H7 (cell line): ENCODE measurements around the gene JPH3. TPM values are rescaled to one million over a fixed set of nuclear protein-coding genes. Genes with fewer than 3 reads are reported as not detected.

Experiments used
- DNase-seq: peaks from one replicate; pipeline ENCODE4 v3.0.0; 2012
- H3K27me3 ChIP-seq: 2 replicates; pipeline ENCODE4 v1.6.0; 2011; ENCODE audit warnings: mild to moderate bottlenecking, low read length; ENCODE audit not compliant: control insufficient read depth, insufficient read depth
- H3K36me3 ChIP-seq: replicated peaks from 2 replicates; pipeline ENCODE4 v1.5.1; 2011; ENCODE audit warnings: low read length; ENCODE audit not compliant: control insufficient read depth, insufficient read depth
- H3K4me3 ChIP-seq: 2 replicates; pipeline ENCODE4 v1.5.1; 2011; ENCODE audit warnings: low read depth, mild to moderate bottlenecking, control low read depth, low read length, moderate library complexity; ENCODE audit not compliant: insufficient read depth
- total RNA-seq: library from RNA; depleted of rRNA; stranded (reverse); fragments of >200 nt; shearing (Covaris generic); gene quantifications from 2 replicates; pipeline ENCODE4 v1.2.3, GENCODE V29; 2014

JPH3 gene
- total RNA-seq, 1 experiment from 2014 or later, result 24.0 TPM

DNA sequence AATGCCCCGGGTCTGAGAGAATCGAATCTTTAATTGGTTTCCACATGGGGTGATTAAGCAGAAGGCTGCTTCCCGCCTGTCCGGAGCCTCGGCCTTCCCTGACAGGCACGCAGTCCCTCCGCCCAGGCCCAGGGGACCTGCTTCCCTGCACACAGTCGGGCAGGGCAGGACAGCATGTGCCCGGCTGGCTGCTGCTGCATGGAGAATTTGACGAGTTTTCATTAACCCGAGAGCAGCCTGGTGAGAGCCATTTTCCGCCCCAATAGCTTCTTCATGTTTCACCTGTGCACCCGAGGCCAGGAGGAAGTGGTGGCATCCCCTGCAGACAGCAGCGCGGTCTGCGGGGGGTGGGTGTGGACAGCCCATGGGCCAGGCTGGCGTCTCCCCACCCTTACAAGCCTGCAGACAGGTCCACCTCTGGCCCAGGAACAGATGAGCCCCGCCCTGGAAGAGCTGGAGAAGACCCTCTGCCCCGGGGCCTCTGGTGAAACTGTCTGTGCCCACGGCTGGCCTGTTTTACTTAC is 96.4 kb downstream of the JPH3 start:
- DNase-seq, result no peak
- H3K36me3 ChIP-seq, result peaks cover 21% of the 10 kb centered on the region
- H3K27me3 ChIP-seq, result no peaks in the 10 kb centered on the region
- H3K4me3 ChIP-seq, result no peak overlapping the region

DNA sequence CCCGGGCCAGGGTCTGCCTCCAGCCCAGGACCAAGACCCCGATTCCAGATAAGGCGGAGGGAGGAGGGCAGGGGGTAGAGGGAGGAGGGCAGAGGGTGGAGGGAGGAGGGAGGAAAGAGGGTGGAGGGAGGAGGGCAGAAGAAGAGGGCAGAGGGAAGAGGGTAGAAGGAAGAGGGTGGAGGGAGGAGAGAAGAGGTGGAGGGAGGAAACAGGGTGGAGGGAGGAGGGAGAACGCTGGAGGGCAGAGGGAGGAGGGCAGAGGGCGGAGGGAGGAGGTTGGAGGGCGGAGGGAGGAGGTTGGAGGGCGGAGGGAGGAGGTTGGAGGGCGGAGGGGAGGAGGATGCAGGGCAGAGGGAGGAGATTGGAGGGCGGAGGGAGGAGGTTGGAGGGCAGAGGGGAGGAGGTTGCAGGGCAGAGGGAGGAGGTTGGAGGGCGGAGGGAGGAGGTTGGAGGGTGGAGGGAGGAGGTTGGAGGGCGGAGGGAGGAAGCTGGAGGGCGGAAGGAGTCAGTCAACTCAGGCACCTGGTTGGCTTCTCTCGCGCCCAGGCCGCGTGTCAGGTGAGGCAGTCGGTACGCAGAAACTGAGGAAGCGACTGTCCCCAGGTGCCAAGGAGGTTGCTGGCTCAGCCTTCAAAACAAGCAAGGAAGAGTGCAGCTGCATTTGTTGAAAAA is 98.2 kb downstream of the JPH3 start:
- H3K36me3 ChIP-seq, result peaks cover 14% of the 10 kb centered on the region
- H3K4me3 ChIP-seq, result no peak overlapping the region
- H3K27me3 ChIP-seq, result no peaks in the 10 kb centered on the region
- DNase-seq, result no peak

DNA sequence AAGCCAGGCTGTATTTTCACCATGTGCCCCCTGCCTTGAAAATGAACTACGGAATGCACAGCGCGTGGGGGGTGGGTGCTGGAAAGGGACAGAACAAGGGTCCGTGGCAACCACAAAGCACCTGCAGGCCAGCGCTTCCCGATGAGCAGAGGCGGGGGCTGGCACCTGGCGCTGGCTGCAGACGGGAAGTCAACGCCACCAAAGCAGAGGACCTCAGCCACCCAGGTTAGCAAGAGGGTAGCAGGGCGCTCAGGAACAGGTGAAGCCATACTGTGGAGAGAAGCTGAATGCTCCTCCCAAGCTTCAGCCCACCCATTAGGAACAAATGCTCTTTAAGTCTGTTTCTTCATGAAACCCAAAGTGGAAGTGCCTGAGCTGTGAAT is 98.8 kb downstream of the JPH3 start:
- peak; percentile 60 for DNase-seq
- Histone ChIP-seq H3K36me3 (peaks cover 11% of the 10 kb centered on the region), H3K4me3 (no peak overlapping the region), H3K27me3 (no peaks in the 10 kb centered on the region)

DNA sequence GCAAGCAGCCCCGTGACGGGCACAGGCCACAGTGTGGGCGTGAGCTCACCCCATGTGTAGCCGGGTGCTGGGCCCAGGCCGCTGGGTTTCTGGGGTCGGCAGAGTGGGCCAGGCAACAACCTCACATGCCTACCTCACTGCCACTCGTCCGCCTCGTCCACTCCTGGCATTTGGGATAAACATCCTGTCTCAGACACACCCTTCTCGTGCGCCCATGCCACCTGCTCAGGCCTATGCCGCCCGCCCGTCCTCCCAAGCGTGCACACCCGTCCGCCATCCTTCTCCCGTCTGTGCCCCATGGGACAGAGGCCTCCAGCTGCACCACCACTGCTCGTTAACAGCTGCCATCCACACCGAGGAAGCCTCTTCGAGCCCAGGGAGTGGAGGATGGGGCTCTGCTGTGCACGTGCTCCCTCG is 99.2 kb downstream of the JPH3 start:
- no peak overlapping the region for H3K4me3 ChIP-seq
- peaks cover 12% of the 10 kb centered on the region for H3K36me3 ChIP-seq

DNA sequence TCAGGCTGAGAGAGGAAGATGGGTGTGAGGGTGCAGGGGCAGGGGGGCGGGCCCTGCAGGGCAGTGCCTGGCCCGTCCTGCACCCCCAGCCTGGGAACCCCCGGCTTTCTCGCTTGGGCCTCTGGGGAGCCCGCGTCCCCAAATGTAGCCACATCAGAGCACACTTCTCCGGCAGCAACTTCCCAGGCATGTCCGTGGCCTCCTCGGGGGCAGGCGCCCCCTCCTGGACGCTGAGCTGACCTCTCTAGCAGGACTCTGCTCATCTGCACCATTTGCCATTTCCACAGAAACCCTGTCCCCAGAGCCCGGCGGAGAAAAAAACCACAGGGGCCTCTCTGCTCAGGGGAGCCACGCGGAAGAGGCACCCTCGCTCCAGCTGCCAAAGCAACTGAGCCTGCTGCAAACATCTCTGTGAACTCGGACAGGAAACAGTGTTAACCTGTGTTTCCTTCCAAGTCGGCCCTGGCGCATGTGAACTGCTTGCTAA is 100.1 kb downstream of the JPH3 start:
- DNase-seq, result peak; percentile 96
- Histone ChIP-seq H3K36me3 (peaks cover 12% of the 10 kb centered on the region), H3K4me3 (no peak overlapping the region), H3K27me3 (no peaks in the 10 kb centered on the region)

More for the DNA sequence above, 99.2 kb downstream of the JPH3 start:
- peak; percentile 59 for DNase-seq
- no peaks in the 10 kb centered on the region for H3K27me3 ChIP-seq

DNA sequence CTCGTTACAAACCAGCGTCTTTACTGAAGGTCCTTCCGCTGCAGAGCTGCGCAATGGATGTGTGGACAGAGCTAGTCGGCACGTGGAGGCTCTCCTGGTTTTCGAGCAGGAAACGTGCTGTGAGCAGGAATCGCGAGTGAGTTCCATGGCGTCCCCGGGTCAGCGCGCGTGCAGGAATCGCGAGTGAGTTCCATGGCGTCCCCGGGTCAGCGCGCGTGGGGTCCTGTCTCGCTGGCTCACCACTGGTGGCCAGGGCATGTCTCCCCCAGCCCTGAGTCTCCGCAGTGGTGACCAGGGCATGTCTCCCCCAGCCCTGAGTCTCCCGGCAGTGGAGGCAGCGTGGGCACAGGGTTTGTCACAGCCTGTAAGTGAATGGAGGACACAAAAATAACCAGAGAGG is 100.8 kb downstream of the JPH3 start:
- peaks cover 12% of the 10 kb centered on the region for H3K36me3 ChIP-seq
- no peaks in the 10 kb centered on the region for H3K27me3 ChIP-seq
- no peak overlapping the region for H3K4me3 ChIP-seq
- DNase-seq, result no peak

DNA sequence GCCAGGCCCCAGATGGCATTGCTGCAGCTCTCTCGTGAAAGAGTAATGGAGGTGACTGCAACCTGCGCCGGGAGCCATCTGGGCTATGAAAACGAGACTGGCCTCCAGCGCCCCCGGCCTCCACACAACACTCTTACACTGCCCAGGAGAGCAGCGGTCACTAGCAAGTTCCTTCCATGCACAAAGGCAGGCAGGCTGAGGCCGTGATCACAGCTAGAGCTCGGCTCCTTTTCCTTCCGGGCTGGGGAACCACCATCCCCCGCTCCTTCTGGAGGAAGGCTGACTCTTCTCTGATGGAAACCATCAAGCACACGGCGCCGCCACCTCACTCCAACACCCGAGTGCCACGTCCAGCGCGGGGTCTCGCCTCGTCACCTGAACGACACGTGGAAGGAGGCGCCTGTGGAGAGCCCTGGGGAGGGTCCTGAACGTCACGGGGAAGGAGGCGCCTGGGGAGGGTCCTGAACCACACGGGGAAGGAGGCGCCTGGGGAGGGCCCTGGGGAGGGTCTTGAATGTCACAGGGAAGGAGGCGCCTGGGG is 101.6 kb downstream of the JPH3 start:
- Histone ChIP-seq H3K36me3 (peaks cover 11% of the 10 kb centered on the region), H3K27me3 (no peaks in the 10 kb centered on the region), H3K4me3 (no peak overlapping the region)
- peak; percentile 59 for DNase-seq

DNA sequence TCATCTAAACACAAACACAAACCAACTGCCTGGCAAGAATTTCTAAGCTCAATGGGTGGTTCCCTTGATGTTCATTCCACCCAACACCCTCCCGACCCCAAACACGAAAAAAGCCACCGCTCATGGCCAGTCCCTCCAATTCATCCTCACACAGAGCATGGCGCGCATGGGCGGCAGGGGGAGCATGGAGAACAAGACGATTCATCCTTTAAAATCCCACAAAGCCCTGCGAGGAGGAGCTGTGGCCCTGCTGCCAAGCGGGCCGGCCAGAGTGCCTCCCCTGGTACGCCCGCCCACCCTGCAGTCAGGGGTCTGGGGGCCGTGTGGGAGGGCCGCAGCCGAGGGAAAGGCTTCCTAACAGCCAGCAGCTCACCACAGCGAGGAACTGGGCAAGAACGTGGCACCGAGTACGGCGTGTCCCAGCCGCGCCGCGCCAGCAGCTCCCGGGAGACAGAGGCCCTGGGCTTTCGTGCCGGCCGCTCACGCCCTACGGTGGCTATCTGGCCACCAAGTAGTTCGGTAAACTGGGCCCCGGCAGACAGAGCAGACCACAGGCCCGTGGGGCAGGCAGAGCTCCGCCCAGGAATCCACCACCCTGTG is 102.5 kb downstream of the JPH3 start:
- DNase-seq, result peak; percentile 72
- no peaks in the 10 kb centered on the region for H3K27me3 ChIP-seq
- H3K4me3 ChIP-seq, result no peak overlapping the region
- H3K36me3 ChIP-seq, result peaks cover 7% of the 10 kb centered on the region

DNA sequence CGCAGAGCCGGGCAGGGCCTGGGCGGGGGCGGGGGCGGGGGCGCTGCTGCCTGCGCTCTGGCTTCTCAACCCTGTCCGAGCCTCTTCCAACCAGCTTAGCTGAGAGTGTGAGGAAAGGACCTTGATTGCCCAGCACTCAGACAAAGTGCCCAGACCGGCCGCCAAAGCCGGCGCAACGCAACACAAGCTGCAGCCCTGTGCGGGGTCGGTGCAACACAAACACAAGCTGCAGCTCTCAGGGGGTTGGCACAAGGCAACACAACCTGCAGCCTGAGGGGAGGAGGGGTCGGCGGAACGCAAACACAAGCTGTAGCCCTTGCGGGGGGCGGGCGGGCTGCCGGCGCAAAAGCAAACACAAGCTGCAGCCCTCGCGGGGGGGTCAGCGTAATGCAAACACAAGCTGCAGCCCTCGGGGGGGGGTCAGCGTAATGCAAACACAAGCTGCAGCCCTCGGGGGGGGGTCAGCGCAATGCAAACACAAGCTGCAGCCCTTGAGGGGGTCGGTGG is 103.5 kb downstream of the JPH3 start:
- no peaks in the 10 kb centered on the region for H3K27me3 ChIP-seq
- H3K4me3 ChIP-seq, result no peak overlapping the region
- H3K36me3 ChIP-seq, result peaks cover 7% of the 10 kb centered on the region
- DNase-seq, result peak; percentile 72

DNA sequence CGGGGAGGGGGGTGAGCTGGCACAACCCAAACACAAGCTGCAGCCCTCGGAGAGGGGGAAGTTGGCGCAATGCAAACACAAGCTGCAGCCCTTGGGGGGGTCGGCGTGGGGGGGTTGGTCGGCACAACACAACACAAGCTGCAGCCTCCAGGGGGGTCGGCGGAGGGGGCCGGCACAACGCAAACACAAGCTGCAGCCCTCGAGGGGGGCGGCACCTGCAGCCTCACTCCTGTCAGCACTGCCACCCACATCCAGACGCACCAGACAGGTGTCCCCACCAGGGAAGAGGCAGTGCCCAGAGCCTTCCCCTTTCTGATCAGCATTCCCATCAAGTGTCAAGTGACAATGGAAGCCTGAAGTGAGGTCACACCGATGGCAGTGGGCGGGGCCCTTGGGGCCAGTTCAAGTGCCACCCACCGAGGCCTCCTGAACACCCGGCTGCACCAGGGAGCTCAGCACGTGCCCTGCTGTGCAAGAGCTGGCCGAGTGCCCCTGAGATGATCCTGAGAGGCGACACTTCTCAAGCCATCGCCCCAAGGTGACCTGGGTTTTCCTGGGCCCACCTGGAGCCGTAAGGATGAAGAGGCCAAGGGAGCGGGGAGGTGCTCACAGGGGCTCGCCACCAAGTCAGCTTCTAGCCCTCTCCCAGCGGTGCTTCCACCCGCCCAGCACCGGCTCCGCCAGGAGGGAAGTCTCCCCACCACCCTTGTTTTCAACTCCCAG is 104.1 kb downstream of the JPH3 start:
- no peak overlapping the region for H3K4me3 ChIP-seq
- peak; percentile 70 for DNase-seq
- peaks cover 8% of the 10 kb centered on the region for H3K36me3 ChIP-seq
- no peaks in the 10 kb centered on the region for H3K27me3 ChIP-seq

DNA sequence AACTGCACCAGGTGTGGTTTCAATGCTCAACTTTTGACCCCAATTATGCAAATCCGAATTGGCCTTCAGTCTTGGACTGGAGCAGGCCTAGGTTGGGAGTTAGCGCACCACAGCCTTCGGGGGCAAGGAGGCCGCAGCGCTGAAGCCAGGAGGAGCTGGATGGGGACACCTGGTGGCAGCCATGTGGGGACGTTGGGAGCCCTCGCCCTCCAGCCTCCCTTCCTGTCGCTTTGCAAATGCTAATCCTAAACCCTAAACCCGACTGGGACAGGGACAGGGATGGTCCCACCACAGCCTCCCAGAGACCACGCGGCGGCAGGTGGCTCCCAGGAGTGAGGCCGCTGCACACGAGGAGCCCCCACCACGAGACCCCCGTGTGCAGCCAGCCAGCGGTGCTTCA is 104.8 kb downstream of the JPH3 start:
- peak; percentile 86 for DNase-seq
- Histone ChIP-seq H3K36me3 (peaks cover 8% of the 10 kb centered on the region), H3K4me3 (no peak overlapping the region), H3K27me3 (no peaks in the 10 kb centered on the region)

DNA sequence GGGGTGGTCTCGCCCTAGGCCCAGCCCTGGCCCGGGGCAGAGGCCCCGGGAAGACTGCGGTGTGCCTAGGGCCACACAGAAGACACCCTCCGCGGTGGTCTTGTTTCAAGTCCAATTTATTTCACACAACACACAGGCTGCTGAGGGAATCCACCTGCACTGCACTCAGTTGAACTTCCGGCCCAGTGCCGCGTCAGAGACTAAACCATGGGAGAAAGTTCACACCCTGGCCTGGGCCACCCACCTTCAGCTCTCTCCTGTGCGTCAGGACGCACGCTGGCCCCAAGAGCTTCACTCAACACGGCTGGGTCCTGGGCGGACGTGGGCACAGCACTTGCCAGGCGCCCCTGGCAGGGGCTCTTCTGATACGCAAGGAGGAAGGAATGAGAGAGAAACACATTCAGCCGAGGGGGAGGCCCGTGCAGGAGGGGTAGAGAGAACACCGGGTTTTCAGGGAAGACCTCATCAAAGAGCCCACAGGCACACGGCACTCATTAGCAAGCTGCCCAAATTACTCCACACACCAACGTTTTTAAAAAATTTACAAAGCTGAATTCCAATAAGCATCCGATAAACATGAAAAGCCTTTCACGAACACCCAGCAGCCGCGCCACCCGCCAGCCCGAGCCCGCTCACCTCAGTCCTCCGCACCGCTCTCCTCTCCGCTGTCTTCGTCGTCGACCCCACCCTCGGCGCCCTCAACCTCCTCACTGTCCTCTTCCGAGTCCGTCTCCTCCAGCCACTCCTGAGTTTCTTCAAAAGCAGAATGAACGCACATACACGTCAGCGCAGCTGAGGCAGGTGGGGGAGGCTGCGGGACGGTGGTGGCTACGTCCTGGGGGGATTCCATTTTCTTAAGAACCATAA is 105.6 kb downstream of the JPH3 start:
- Histone ChIP-seq H3K4me3 (no peak overlapping the region), H3K36me3 (peaks cover 10% of the 10 kb centered on the region)
- DNase-seq, result no peak

DNA sequence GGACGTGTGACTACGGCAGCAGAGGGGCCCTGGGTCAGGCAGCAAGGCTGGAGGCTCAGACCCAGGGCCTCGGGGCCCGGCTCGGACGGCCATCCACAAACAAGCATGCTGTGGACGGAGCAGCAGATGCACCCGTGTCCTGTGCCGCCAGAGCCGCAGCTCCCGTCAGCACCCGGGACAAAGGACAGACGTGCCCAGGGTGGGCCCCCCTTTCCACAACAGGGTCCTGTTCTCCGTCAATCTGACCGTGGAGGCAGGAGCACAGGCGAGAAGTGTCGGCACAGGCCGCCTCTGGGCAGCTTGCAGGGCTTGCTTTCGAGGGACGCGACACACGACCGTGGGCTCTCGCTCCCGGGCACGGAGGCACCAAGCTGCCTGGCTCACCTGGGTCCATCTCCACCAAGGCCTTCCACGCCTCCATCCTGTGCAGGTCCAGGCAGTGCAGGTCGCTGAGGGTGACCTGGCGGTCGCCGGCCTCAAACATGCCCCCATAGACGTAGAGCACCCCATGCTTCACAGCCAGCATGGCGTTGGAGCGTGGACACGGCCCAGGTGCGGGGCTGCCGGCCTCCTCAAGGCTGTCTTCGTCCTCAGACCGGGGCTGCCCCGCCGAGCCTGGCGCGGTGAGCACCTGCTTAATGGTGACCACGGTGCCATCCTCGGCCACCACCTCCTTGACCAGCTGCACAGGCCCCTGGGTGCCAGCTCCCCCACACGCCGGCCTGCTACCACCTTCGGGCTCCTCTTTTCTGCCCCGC is 106.8 kb downstream of the JPH3 start:
- DNase-seq, result no peak
- H3K4me3 ChIP-seq, result no peak overlapping the region
- H3K27me3 ChIP-seq, result no peaks in the 10 kb centered on the region
- peaks cover 10% of the 10 kb centered on the region for H3K36me3 ChIP-seq

More for the DNA sequence above, 105.6 kb downstream of the JPH3 start:
- no peaks in the 10 kb centered on the region for H3K27me3 ChIP-seq
